Caki2 (cell line): ENCODE data around the gene CLMN. TPM values are rescaled to one million over a fixed set of nuclear protein-coding genes. Genes with fewer than 3 reads are reported as not detected.

ENCODE experiments used
- DNase-seq: peaks from one replicate; pipeline ENCODE4 v3.0.0-alpha.2; 2015; ENCODE audit warnings: low read depth
- in situ Hi-C: cut with HindIII; loops from 2 replicates; pipeline ENCODE4 v1.10.0; 2016; ENCODE audit warnings: low sequenced_read_pairs, low pct_unique_long_range_greater_than_20kb, mixed read lengths
- total RNA-seq: library from RNA; depleted of rRNA; stranded (reverse); fragments of >200 nt; shearing (Covaris generic); gene quantifications from 2 replicates; pipeline ENCODE4 v1.2.3, GENCODE V29; 2014; ENCODE audit warnings: low replicate concordance

CLMN gene
- total RNA-seq, 1 experiment from 2014 or later = 4.3 TPM

DNA sequence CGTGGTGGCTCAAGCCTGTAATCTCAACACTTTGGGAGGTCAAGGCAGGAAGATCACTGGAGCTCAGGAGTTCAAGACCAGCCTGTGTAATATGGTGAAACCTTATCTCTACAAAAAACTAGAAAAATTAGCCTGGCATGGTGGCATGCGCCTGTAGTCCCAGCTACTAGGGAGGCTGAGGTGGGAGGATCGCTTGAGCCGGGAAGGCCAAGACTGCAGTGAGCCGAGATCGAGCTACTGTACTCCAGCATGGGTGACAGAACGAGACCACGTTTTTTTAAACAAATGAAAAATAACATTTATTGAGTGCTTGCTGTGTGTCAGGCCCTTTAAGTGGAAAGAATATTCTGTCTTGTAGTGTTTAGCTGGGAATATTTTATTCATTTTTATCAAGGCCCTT lies 26.6 kb upstream of the CLMN start:
- in situ Hi-C loops = no loop called here
- no peak for DNase-seq

DNA sequence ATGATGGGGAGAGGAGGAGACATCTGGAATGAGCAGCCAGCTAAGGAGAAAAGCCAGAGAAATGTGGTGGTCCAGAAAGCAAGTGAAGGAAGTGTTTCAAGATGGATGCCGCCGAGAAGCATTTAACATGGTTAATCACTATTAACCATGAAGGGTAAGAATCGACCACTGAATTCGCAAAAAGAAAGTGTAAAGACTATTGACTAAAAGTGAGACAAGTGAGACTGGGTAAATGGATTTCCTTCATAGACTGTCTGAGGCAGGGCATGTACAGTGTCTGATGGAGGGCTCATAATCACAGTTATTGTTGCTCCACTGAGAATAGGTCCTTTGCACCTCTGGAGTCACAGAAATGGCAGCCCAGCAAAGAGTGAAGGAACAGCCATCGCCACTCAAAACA lies 25.3 kb upstream of the CLMN start:
- in situ Hi-C loops = no loop called here
- DNase-seq = no peak

- DNase-seq = no peak
- in situ Hi-C loops = no loop called here
These were observed 24.8 kb upstream of the CLMN start for GRCh38 chr14:95344536-95344935.

DNA sequence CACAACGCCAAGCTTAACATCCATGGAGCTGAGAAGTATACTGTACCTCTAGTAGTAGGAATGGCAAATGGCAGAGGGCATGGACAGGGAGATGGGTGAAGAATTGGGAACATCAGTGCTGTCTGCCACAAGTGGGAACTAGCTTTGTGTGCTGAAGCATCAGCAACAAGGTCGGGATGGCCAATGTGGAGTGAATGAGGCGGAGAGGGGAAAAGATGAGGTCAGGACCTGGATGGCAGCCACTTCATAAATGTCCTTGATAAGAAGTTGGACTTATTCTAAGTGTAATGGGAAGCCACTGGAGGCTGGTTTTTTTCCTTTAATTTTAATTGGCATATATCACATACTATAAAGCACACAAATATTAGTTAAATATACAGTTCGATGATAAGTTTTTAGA lies 21.9 kb upstream of the CLMN start:
- no peak for DNase-seq
- in situ Hi-C loops = no loop called here

DNA sequence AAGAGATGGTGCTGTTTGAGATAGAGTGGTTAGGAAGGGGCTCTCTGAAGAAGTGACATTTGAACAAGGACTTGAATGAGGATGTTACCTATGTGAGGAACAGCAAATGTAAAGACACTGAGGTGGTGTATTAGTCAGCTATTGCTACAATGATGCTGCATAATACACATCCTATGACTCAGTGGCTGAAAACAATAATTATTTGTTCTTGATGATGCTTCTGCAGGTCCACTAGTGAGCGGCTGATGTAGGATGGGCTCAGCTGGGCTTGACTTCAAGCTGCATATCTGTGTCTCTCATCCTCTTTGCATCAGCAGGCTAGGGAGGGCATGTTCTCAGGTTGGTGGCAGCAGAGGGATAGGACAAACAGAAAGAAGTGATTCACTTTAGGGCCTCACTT lies 21.4 kb upstream of the CLMN start:
- DNase-seq = no peak
- in situ Hi-C loops = no loop called here

- DNase-seq = no peak
- in situ Hi-C loops = no loop called here
These were observed 20.5 kb upstream of the CLMN start for GRCh38 chr14:95340201-95340697.

- in situ Hi-C loops = no loop called here
- DNase-seq = no peak
These were observed 19.7 kb upstream of the CLMN start for GRCh38 chr14:95339301-95339865.

- DNase-seq = no peak
- in situ Hi-C loops = no loop called here
These were observed 18.7 kb upstream of the CLMN start for GRCh38 chr14:95338436-95338835.

DNA sequence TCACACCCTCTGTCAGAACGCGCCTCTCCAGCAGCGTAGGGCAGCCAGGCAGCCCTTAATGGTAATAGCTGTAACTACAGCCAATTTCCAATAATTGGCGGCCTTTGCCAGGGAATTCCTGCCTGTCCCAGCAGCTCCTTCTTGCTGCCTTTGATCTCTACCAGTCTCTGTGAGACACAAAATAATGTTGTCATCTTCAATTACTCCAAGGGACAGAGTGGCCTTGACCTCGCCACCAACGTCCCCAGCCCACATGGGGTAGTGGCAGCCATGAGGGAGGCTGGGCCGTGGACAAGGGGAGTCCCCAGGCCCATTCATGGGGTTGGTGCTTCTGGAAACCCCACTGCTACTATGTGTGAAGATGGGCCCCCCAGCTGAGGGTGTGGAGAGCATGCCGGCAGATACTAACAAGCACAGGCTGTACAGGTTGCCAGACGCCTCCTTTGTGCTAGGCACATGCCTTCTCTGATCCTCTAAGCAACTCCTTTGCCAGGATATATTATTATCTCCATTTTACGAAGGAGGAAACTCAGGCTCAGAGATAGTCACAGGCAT lies 17.4 kb upstream of the CLMN start:
- DNase-seq = no peak
- in situ Hi-C loops = no loop called here

DNA sequence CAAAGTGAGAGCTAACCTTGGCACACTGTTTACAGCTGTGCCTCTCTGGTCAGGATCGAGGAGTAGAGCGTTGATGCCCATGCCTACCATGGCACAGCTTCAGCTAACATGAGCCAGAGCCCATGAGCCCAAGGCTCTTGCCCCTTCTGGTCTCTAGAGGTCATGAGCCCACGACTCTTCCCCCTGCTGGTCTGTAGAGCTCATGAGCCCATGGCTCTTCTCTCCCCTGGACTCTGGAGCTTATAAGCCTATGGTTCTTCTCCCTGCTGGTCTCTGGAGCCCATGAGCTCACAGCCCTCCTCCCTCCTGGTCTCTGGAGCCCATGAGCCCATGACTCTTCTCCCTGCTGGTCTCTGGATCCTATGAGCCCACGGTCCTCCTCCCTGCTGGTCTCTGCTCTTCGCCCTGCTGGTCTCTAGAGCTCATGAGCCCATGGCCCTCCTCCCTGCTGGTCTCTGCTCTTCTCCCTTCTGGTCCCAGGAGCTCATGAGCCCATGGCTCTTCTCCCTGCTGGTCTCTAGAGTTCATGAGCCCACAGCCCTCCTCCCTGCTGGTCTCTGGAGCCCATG lies 16.6 kb upstream of the CLMN start:
- in situ Hi-C loops = no loop called here
- no peak for DNase-seq

- no peak for DNase-seq
- in situ Hi-C loops = no loop called here
These were observed 15.4 kb upstream of the CLMN start for GRCh38 chr14:95335071-95335470.

DNA sequence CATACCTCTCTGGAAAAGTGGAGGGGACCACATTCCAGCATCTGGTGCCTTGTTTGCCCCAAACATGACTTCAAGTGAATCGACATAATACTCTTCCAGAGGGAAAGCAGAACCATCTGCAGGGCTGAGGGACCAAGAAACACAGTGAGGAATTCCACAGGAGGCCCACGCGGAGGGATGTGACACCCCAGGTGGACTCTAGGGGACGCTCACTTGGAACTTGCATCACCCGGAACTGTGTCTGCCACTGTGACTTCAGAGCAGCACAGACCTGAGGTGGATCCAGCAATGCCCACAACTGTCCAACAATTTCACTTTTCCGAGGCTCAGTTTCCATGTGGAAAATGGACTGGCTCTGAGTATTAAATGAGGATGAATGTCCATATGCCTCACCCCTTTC lies 14.3 kb upstream of the CLMN start:
- no peak for DNase-seq
- in situ Hi-C loops = no loop called here

DNA sequence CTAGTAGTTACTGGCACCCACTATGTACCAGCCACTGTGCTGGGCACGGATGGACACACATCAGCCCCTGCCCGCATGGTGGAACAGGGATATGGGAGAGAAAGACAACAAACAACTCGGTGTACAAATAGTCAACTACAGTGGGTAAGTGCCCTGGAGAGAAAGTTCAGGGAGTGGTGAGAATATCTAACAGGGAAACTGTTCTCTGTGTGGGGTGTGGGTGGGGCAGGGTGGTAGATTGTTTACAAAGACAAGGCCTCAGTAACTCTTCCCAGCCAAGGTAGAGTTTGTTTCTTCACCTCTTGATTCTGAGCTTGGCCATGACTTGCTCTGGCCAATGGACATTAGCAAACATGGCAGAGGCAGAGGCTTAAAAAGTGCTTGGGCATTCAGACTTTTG lies 12.9 kb upstream of the CLMN start:
- no peak for DNase-seq
- in situ Hi-C loops = no loop called here

DNA sequence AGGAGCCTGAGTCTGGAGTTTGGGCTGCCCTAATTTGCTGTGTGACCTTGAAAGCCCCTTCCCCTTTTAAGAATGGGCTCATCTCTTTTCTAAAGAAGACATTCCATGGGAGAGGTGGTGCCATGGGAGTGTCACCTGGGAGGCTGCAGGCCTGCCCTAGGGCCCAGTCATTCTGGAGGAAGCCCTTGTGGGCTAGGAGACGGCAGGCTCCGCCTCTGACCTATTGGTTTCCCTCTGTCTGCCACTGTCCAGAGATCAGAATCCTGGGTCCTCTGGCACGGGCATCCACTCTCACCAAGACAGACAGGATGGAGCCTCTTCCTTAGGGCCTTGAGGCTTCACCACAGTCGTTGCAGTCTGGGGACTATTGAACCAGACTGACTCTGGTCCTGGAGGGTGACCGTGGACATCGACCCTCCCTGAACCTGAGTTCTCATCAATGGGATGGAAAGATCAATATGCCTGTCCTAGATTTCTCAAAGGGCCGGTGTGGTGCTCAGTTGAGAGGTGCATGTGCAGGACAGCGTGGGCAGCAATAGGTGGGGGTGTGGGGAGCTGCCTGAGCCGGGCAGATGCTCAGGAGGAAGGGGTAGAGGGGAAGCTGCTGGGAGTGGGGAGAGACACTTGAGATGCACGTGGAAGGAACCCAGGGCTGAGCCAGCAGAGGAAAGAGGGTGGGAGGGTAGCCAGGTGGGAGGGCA lies 12.2 kb upstream of the CLMN start:
- in situ Hi-C loops = no loop called here

GRCh38 chr14:95330591-95331370 lies 11.1 kb upstream of the CLMN start:
- no peak for DNase-seq
- in situ Hi-C loops = no loop called here

More for the DNA sequence above, 12.2 kb upstream of the CLMN start:
- DNase-seq = no peak

DNA sequence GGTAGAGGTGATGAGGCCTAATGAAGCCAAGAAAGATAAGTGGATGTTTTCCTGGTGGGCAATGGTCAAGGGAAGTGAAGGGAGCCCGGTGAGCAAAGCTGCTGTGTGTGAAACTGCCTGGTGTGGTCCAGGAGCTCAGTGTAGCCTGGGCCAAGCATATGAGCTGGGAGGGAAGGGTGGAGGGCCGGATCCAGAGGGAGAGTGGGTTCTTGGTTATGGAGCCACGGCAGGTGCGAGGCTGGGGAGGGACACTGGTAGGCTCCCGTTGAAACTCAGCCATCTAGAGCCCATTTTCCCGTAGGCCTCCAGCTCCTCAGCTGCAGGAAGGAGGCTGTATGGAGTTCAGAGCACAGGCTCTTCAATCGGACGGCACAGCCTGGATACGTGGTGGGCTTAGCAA lies 10.2 kb upstream of the CLMN start:
- no peak for DNase-seq
- in situ Hi-C loops = no loop called here

- in situ Hi-C loops = no loop called here
- no peak for DNase-seq
These were observed 9.2 kb upstream of the CLMN start for GRCh38 chr14:95328729-95329503.
